ENCODE results near the gene RHOT2. TPM values are rescaled to one million over a fixed set of nuclear protein-coding genes. Genes with fewer than 3 reads are reported as not detected.

Gene RHOT2
- total and polyA plus RNA-seq, 9 of the 15 experiments (the other 6 are each of a cell fraction or from before 2014, with no cell fraction given), result 5.0 to 373 (median 112) TPM

- intact Hi-C loops (cut with micrococcal nuclease) (loop anchor here (5.0 kb wide), 1 partner anchor 39 kb away; the partner anchor contains the start of gene METTL26), in situ Hi-C loops (cut with MboI) (loop anchor here (10.0 kb wide), 1 partner anchor 282 kb away; the partner anchor contains the start of gene NME4)
- no peak overlapping the region for H3K4me3 ChIP-seq
Observed at GRCh38 chr16:676565-676902, 8.6 kb downstream of the RHOT2 start.

GRCh38 chr16:676913-677312 is 9.0 kb downstream of the RHOT2 start:
- Histone ChIP-seq H3K27me3 (ENCODE audit: control insufficient read depth in 2 of 2, insufficient read depth in 2 of 2, low read length in 2 of 2) (no peaks in the 10 kb centered on the region), H3K9me1 (ENCODE audit: control insufficient read depth, insufficient read depth, low read length) (peaks cover 2% of the 10 kb centered on the region), H3K4me1 (replicated peaks in 1 of 2; ENCODE audit: control insufficient read depth in 2 of 2, insufficient read depth in 2 of 2, low read length in 2 of 2) (peaks cover 29 to 98% of the 10 kb centered on the region in 2 experiments), H3K9me3 (replicated peaks; ENCODE audit: control insufficient read depth, insufficient read depth, low read depth, low read length) (no peaks in the 10 kb centered on the region), H3K27ac (ENCODE audit: extremely low read depth, low read depth, low read length) (no peak overlapping the region), H4K20me1 (replicated peaks; ENCODE audit: control insufficient read depth, insufficient read depth, low read length) (peaks cover 16% of the 10 kb centered on the region), H3K36me3 (ENCODE audit: control insufficient read depth, insufficient read depth, low read length) (peaks cover 43% of the 10 kb centered on the region), H3K4me3 (no peak overlapping the region), H2AFZ (ENCODE audit: low read depth, low read length) (no peak overlapping the region), H3K79me2 (ENCODE audit: control insufficient read depth, insufficient read depth, low read length) (peaks cover 23% of the 10 kb centered on the region), H3K9ac (ENCODE audit: insufficient read depth in 1 of 2, low read depth in 2 of 2, low read length in 2 of 2) (peak overlapping the region in 1 of 2 experiments; percentile 53; a peak in 1 of 4 replicates), H3K4me2 (ENCODE audit: insufficient read depth, low read length) (no peak overlapping the region)
- BruUV-seq (replicated peaks), result no TSS peak
- 77% methylated on average over 22 of the region's 23 CpGs for WGBS (ENCODE audit: insufficient coverage, low coverage, missing lambda C conversion rate)
- POLR2A ChIA-PET, result interaction anchor here (1.0 kb wide), 1 partner anchor 281 kb away, joined by 3 read pairs; no protein-coding TSS in a partner anchor
- intact Hi-C loops (cut with micrococcal nuclease), result loop anchor here (5.0 kb wide), 1 partner anchor 40 kb away; the partner anchor contains the start of gene METTL26
- CTCF ChIA-PET (ENCODE audit: low intra/inter-chr PET ratio), result no interaction called here
- DNase-seq (ENCODE audit: extremely low read depth in 1 of 4, low spot score in 3 of 4) (no peak), FAIRE-seq (no peak), ATAC-seq (no peak)
- in situ Hi-C loops (cut with MboI), result loop anchor here (10.0 kb wide), 1 partner anchor 282 kb away; the partner anchor contains the start of gene NME4
- peak; percentile 23 for TF ChIP-seq FIP1L1 (IDR thresholded peaks at IDR 0.05; ENCODE audit: low read depth, low read length, poor library complexity, severe bottlenecking)
- peak; percentile 20 for TF ChIP-seq PCBP1 (IDR thresholded peaks at IDR 0.05; ENCODE audit: low read depth, low read length, poor library complexity, severe bottlenecking)
- TF ChIP-seq NR3C1 (CRISPR knock-in tag; IDR thresholded peaks at IDR 0.05), result no peak

More at GRCh38 chr16:676565-676902, 8.6 kb downstream of the RHOT2 start:
- CTCF ChIA-PET (ENCODE audit: low intra/inter-chr PET ratio), result no interaction called here
- no TSS peak for BruUV-seq (replicated peaks)
- FAIRE-seq, result no peak
- 84% methylated on average over 20 of the region's 21 CpGs for WGBS (ENCODE audit: insufficient coverage, low coverage, missing lambda C conversion rate)
- TF ChIP-seq HIVEP1 (CRISPR knock-in tag; IDR thresholded peaks at IDR 0.05) (no peak), RBFOX2 (IDR thresholded peaks at IDR 0.05; ENCODE audit: low read depth, low read length) (0 out of 2 replicates have a peak, but pooled peaks have one; percentile 30), HNRNPL (IDR thresholded peaks at IDR 0.05; ENCODE audit: low read depth, low read length) (0 out of 2 replicates have a peak, but pooled peaks have one; percentile 86)
- peaks cover 43% of the 10 kb centered on the region for H3K36me3 ChIP-seq (ENCODE audit: control insufficient read depth, insufficient read depth, low read length)
- no peaks in the 10 kb centered on the region for H3K27me3 ChIP-seq (ENCODE audit: control insufficient read depth in 2 of 2, insufficient read depth in 2 of 2, low read length in 2 of 2)
- H2AFZ ChIP-seq (ENCODE audit: low read depth, low read length), result no peak overlapping the region
- no peaks in the 10 kb centered on the region for H3K9me3 ChIP-seq (replicated peaks; ENCODE audit: control insufficient read depth, insufficient read depth, low read depth, low read length)
- H3K4me2 ChIP-seq (ENCODE audit: insufficient read depth, low read length), result no peak overlapping the region
- H3K9me1 ChIP-seq (ENCODE audit: control insufficient read depth, insufficient read depth, low read length), result no peaks in the 10 kb centered on the region
- no peak for ATAC-seq
- no peak overlapping the region for H3K9ac ChIP-seq (ENCODE audit: insufficient read depth in 1 of 2, low read depth in 2 of 2, low read length in 2 of 2)
- DNase-seq (ENCODE audit: extremely low read depth in 1 of 4, low spot score in 3 of 4), result no peak
- no peak overlapping the region for H3K27ac ChIP-seq (ENCODE audit: extremely low read depth, low read depth, low read length)
- POLR2A ChIA-PET, result interaction anchor here (0.7 to 1.1 kb wide), 3 partner anchors 88 to 280 kb away, joined by 3 to 5 read pairs (median 3); no protein-coding TSS in a partner anchor
- peaks cover 19% of the 10 kb centered on the region for H3K79me2 ChIP-seq (ENCODE audit: control insufficient read depth, insufficient read depth, low read length)
- peaks cover 13% of the 10 kb centered on the region; the same call in 1 of the 2 replicates for H4K20me1 ChIP-seq (replicated peaks; ENCODE audit: control insufficient read depth, insufficient read depth, low read length)
- peaks cover 25 to 96% of the 10 kb centered on the region in 2 experiments for H3K4me1 ChIP-seq (replicated peaks in 1 of 2; ENCODE audit: control insufficient read depth in 2 of 2, insufficient read depth in 2 of 2, low read length in 2 of 2)

Measured in K562 (cell line).